SK-N-SH (cell line): ENCODE results near the gene GRAMD2A. TPM values are rescaled to one million over a fixed set of nuclear protein-coding genes. Genes with fewer than 3 reads are reported as not detected.

Source experiments
- CTCF ChIA-PET: fragments of 300-600, 350-600 bp; formaldehyde crosslinking; extraction: SDS; loops from one replicate; lab custom pipeline; 2021; lab: Yijun Ruan, JAX
- POLR2A ChIA-PET: fragments of 350-600 bp; sonication (Branson Sonifier 250); formaldehyde crosslinking; extraction: SDS; loops from one replicate; lab custom pipeline; 2020; ENCODE audit warnings: antibody characterized with exemption, inconsistent platforms; lab: Yijun Ruan, JAX
- DNase-seq: peaks from one replicate; pipeline ENCODE4 v3.0.0; 2012
- H2AFZ ChIP-seq: fragments of 200-600 bp; sonication (generic); 2 replicates; pipeline ENCODE4 v1.8.1; 2016; ENCODE audit warnings: antibody characterized with exemption, mild to moderate bottlenecking, low read depth
- H3F3A ChIP-seq: fragments of 200-600 bp; sonication (generic); replicated peaks from 2 replicates; pipeline ENCODE3; 2016; ENCODE audit warnings: antibody characterized with exemption, mild to moderate bottlenecking; ENCODE audit not compliant: insufficient read depth
- H3K27ac ChIP-seq, 2 experiments: fragments of 200-500 bp in 1 of 2; fragments of 200-600 bp in 1 of 2; sonication (Bioruptor generic) in 1 of 2; sonication (generic), shearing (Covaris generic) in 1 of 2; 2 replicates each; pipeline versions ENCODE4 v1.5.1 to v1.6.1; 2014 to 2016; ENCODE audit warnings: low read depth in 2 of 2, inconsistent platforms in 1 of 2, low read length in 1 of 2, mild to moderate bottlenecking in 1 of 2, mixed read lengths in 1 of 2
- H3K27me3 ChIP-seq: fragments of 200-600 bp; sonication (generic), shearing (Covaris generic); 2 replicates; pipeline ENCODE4 v1.6.1; 2016; ENCODE audit warnings: mixed run types; ENCODE audit not compliant: insufficient read depth
- H3K36me3 ChIP-seq, 2 experiments: fragments of 200-500 bp in 1 of 2; fragments of 200-600 bp in 1 of 2; sonication (Bioruptor generic) in 1 of 2; sonication (generic) in 1 of 2; replicated peaks in 1 of 2; 2 replicates each; pipeline versions ENCODE3 to v1.5.1; 2014 to 2016; ENCODE audit warnings: low read length in 1 of 2, mild to moderate bottlenecking in 1 of 2; ENCODE audit not compliant: insufficient read depth in 2 of 2, control insufficient read depth in 1 of 2
- H3K4me1 ChIP-seq, 2 experiments: fragments of 200-500 bp in 1 of 2; fragments of 200-600 bp in 1 of 2; sonication (Bioruptor generic) in 1 of 2; sonication (generic), shearing (Covaris generic) in 1 of 2; 2 replicates each; pipeline versions ENCODE4 v1.5.1 to v1.6.1; 2014 to 2016; ENCODE audit warnings: low read depth in 1 of 2, low read length in 1 of 2, mixed run types in 1 of 2; ENCODE audit not compliant: insufficient read depth in 2 of 2, control insufficient read depth in 1 of 2
- H3K4me2 ChIP-seq: fragments of 200-600 bp; sonication (generic), shearing (Covaris generic); 2 replicates; pipeline ENCODE4 v1.6.1; 2017; ENCODE audit warnings: mixed run types
- H3K4me3 ChIP-seq, 2 experiments: fragments of 200-500 bp in 1 of 2; fragments of 200-600 bp in 1 of 2; sonication (Bioruptor generic) in 1 of 2; sonication (generic), shearing (Covaris generic) in 1 of 2; 2 replicates each; pipeline versions ENCODE4 v1.5.1 to v1.8.1; 2014 to 2016; ENCODE audit warnings: low read depth in 2 of 2, inconsistent platforms in 1 of 2, low read length in 1 of 2, mild to moderate bottlenecking in 1 of 2, mixed read lengths in 1 of 2, moderate library complexity in 1 of 2
- H3K79me2 ChIP-seq: fragments of 200-600 bp; sonication (generic); 2 replicates; pipeline ENCODE4 v1.8.1; 2017; ENCODE audit warnings: mild to moderate bottlenecking; ENCODE audit not compliant: insufficient read depth
- H3K9ac ChIP-seq: fragments of 200-600 bp; sonication (generic); 2 replicates; pipeline ENCODE4 v1.6.1; 2017; ENCODE audit warnings: mixed run types
- H3K9me2 ChIP-seq: fragments of 200-600 bp; sonication (generic); 2 replicates; pipeline ENCODE4 v1.6.1; 2017; ENCODE audit warnings: mixed run types
- H3K9me3 ChIP-seq: fragments of 200-600 bp; sonication (generic); 2 replicates; pipeline ENCODE4 v1.6.1; 2017; ENCODE audit warnings: mixed run types, mild to moderate bottlenecking, moderate library complexity
- H4K20me1 ChIP-seq: fragments of 200-600 bp; sonication (generic); 2 replicates; pipeline ENCODE4 v1.6.1; 2017; ENCODE audit warnings: mild to moderate bottlenecking, mixed run types; ENCODE audit not compliant: insufficient read depth
- CHD2 ChIP-seq: fragments of 150-350 bp; IDR thresholded peaks from 2 replicates; pipeline ENCODE4 v1.6.1; 2018; ENCODE audit warnings: low read length; ENCODE audit not compliant: partially characterized antibody
- EP300 ChIP-seq, 2 experiments: IDR thresholded peaks; 2 replicates each; pipeline versions ENCODE4 v1.4.0 to v1.6.1; 2012; ENCODE audit warnings: borderline replicate concordance in 1 of 2, low read depth in 1 of 2, low read length in 1 of 2
- GABPA ChIP-seq: IDR thresholded peaks from 2 replicates; pipeline ENCODE4 v1.4.0; 2012; ENCODE audit warnings: low read depth, mild to moderate bottlenecking
- MAX ChIP-seq: IDR thresholded peaks from 2 replicates; pipeline ENCODE4 v1.4.0; 2012; ENCODE audit warnings: low read depth
- MXI1 ChIP-seq: IDR thresholded peaks from 2 replicates; pipeline ENCODE4 v1.6.1; 2012; ENCODE audit warnings: mild to moderate bottlenecking, low read depth, low read length, improper control_type of control experiment
- NFIC ChIP-seq: IDR thresholded peaks from 2 replicates; pipeline ENCODE4 v1.4.0; 2012; ENCODE audit warnings: borderline replicate concordance
- PBX3 ChIP-seq: IDR thresholded peaks from 2 replicates; pipeline ENCODE4; 2012
- REST ChIP-seq: IDR thresholded peaks from 2 replicates; pipeline ENCODE4 v1.6.1; 2012; ENCODE audit warnings: mild to moderate bottlenecking, low read depth, low read length, moderate library complexity
- RXRA ChIP-seq: IDR thresholded peaks from 2 replicates; pipeline ENCODE4 v1.4.0; 2012; ENCODE audit warnings: low read depth, mild to moderate bottlenecking, borderline replicate concordance
- TAF1 ChIP-seq: IDR thresholded peaks from 2 replicates; pipeline ENCODE4 v1.6.1; 2012; ENCODE audit warnings: low read depth, mild to moderate bottlenecking, low read length, moderate library complexity, borderline replicate concordance
- WGBS: methylation state at CpG from one replicate; pipeline ENCODE4 v1.1.6; 2017; ENCODE audit warnings: low lambda C conversion rate; 5-methylcytosine and 5-hydroxymethylcytosine counted together
- polyA plus RNA-seq, 3 experiments: library from polyadenylated mRNA; depleted of rRNA; stranded (reverse); fragments of >200 nt; gene quantifications; 2 replicates each; pipeline ENCODE4 v1.2.3, GENCODE V29; 2012

Gene GRAMD2A
- polyA plus RNA-seq, 1 of the 3 experiments (the other 2 are of a cell fraction) = 0.10 TPM

GRCh38 chr15:72230197-72231065, 32.8 kb upstream of the GRAMD2A start:
- H3K4me2 ChIP-seq = peak overlapping the region; percentile 93
- peaks cover 7 to 15% of the 10 kb centered on the region in 2 experiments for H3K36me3 ChIP-seq
- TF ChIP-seq MXI1 (peak; percentile 16; the same call in 1 of the 2 replicates), MAX (peak; percentile 78), REST (peak; percentile 18), GABPA (no peak), NFIC (no peak), EP300 (IDR thresholded peaks at IDR 0.05; ENCODE audit: borderline replicate concordance in 1 of 2, low read depth in 1 of 2, low read length in 1 of 2) (no peak; a peak in 1 of 4 replicates), CHD2 (peak; percentile 90), TAF1 (peak; percentile 55), PBX3 (peak; percentile 10; the same call in 1 of the 2 replicates), RXRA (no peak)
- H3K27me3 ChIP-seq = no peaks in the 10 kb centered on the region
- H3F3A ChIP-seq = peaks cover 58% of the 10 kb centered on the region
- H3K9ac ChIP-seq = peak overlapping the region; percentile 96
- peaks cover 24 to 40% of the 10 kb centered on the region in 2 experiments for H3K4me1 ChIP-seq
- H2AFZ ChIP-seq = no peak overlapping the region
- H3K79me2 ChIP-seq = peaks cover 76% of the 10 kb centered on the region
- POLR2A ChIA-PET = interaction anchor here (0.6 to 3.3 kb wide), 10 partner anchors 9 to 85 kb away, joined by 3 to 28 read pairs (median 5); partner anchors contain the start of gene GRAMD2A
- peak; percentile 95 for DNase-seq
- peak overlapping the region; percentile 88 to 90 for H3K4me3 ChIP-seq
- under 1% methylated on average over 65 of the region's 79 CpGs for WGBS
- no peaks in the 10 kb centered on the region for H3K9me2 ChIP-seq
- H3K27ac ChIP-seq = peak overlapping the region; percentile 89 to 96
- CTCF ChIA-PET = interaction anchor here (1.2 to 3.5 kb wide), 3 partner anchors 10 to 486 kb away, joined by 3 to 23 read pairs (median 4); no protein-coding TSS in a partner anchor
- H4K20me1 ChIP-seq = peaks cover 41% of the 10 kb centered on the region
- H3K9me3 ChIP-seq = no peaks in the 10 kb centered on the region
